ENCODE data around the gene MBP.
"Not testable (repeated sequence)": the region's sequence is repeated elsewhere in the genome, so short reads cannot be mapped to it uniquely, and the experiment has no call there.

Gene MBP

DNA sequence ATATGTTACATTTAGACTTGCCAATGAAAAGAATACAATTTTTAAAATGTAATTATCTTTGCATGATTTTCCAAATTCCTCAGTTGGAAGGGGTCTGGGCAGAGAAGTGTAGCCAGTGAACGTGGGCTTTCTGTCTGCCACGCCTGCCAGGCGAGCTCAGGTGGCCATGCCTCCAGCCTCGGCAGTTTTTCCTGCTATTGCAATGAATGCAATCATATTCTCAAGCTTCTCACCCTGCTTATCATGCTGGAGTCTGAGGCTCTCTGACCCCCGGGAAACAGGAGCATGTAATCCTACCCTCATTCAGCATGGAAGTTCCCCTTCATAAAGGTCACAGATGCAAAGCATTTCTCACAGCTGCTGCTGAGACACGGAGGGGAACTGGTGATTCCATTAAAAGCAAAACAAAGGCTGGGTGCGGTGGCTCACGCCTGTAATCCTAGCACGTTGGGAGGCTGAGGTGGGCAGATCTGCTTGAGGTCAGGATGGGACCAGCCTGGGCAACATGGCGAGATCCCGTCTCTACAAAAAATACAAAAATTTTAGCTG, 154.8 kb downstream of the MBP start:
- ATAC-seq (ENCODE audit: low read depth): no peak
- Mint-ChIP-seq H3K27ac (peak overlapping the region; percentile 100), H3K4me1 (peaks cover 56% of the 10 kb centered on the region), H3K4me3 (no peak overlapping the region), H3K9me3 (peaks cover 3% of the 10 kb centered on the region), H3K36me3 (peaks cover 5% of the 10 kb centered on the region), H3K27me3 (no peaks in the 10 kb centered on the region)
- no peak for DNase-seq (ENCODE audit: low spot score in 2 of 2)

DNA sequence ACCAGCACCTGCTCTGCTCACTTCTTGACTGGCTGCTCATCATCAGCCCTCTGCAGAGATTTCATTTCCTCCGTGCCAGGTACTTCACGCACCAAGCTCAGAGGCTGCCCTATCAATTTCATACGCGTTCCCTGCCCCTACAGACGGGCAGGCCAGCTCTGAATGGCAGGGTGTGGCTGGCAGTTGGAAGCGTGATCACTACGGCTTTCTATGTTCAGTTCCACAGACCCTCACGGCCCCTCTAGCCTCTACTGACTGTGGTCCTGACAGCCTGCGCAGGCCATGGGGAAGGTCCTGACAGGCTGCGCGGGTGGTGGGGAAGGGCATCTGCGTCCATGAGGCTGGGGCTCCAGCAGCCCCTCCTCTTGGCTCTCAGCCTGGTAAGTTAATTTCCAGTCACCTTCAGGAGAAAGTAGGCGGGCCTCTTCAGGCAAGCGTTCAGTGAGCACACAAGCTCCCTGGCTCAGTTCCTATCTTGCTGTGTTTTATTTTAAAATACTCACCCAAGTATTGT, 155.4 kb downstream of the MBP start:
- Mint-ChIP-seq H3K9me3 (peaks cover 3% of the 10 kb centered on the region), H3K27me3 (no peaks in the 10 kb centered on the region), H3K4me3 (no peak overlapping the region), H3K36me3 (peaks cover 5% of the 10 kb centered on the region), H3K27ac (peak overlapping the region; percentile 84), H3K4me1 (peaks cover 52% of the 10 kb centered on the region)
- ATAC-seq (ENCODE audit: low read depth): no peak
- peak in 1 of 2 donors; percentile 10 for DNase-seq (ENCODE audit: low spot score in 2 of 2)

DNA sequence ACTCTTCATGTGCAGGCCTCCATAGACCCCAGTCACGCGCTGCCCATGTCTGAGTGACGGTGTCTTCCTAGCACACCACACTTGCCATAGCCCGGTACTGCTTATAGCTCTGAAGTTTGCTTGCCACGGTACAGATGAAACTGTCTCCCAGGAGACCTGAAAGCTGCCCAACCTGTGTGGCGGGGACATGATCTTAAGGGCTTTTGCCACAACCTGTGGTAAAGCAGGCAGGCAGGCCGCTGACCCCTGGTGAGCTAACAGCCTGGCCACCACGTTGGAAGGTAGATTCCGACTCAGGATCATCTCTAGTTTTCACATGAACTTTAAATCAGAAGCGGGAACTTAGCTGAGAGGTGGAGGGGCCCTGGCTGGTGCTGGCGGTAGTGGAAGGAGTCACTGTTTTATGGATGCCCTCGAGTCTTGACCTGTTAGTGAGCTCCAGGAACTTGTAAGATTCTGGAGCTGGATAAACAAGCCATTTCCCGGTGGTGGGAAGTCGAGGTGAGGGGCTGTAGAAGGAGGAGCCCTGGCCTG, 156.9 kb downstream of the MBP start:
- Mint-ChIP-seq H3K27me3 (no peaks in the 10 kb centered on the region), H3K4me1 (peaks cover 49% of the 10 kb centered on the region), H3K9me3 (peaks cover 3% of the 10 kb centered on the region), H3K4me3 (no peak overlapping the region), H3K36me3 (peaks cover 5% of the 10 kb centered on the region), H3K27ac (peak overlapping the region; percentile 84)
- DNase-seq (ENCODE audit: low spot score in 2 of 2) (no peak), ATAC-seq (ENCODE audit: low read depth) (no peak)

DNA sequence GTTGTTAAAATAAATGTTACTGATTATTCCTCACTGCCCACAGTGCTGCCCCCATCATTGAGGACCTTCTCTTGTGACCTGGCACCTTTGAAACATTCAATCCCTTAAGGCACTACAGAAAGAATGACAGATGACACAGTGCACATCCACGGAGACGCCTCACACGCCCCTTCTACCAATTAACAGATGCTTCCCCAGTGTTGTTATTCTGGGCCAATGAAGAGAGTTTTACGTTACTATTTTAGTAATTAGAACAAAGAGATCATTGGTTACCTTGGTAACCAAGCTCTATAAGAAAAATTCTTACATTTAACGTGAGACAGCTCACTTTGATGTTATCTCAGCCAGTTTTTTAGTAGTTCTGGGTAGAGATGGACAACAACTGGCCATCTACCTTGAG, 158.2 kb downstream of the MBP start:
- Mint-ChIP-seq H3K9me3 (peaks cover 3% of the 10 kb centered on the region), H3K27me3 (no peaks in the 10 kb centered on the region), H3K27ac (peak overlapping the region; percentile 57), H3K4me1 (peaks cover 38% of the 10 kb centered on the region), H3K36me3 (peaks cover 3% of the 10 kb centered on the region), H3K4me3 (no peak overlapping the region)
- no peak for DNase-seq (ENCODE audit: low spot score in 2 of 2)
- ATAC-seq (ENCODE audit: low read depth): no peak

DNA sequence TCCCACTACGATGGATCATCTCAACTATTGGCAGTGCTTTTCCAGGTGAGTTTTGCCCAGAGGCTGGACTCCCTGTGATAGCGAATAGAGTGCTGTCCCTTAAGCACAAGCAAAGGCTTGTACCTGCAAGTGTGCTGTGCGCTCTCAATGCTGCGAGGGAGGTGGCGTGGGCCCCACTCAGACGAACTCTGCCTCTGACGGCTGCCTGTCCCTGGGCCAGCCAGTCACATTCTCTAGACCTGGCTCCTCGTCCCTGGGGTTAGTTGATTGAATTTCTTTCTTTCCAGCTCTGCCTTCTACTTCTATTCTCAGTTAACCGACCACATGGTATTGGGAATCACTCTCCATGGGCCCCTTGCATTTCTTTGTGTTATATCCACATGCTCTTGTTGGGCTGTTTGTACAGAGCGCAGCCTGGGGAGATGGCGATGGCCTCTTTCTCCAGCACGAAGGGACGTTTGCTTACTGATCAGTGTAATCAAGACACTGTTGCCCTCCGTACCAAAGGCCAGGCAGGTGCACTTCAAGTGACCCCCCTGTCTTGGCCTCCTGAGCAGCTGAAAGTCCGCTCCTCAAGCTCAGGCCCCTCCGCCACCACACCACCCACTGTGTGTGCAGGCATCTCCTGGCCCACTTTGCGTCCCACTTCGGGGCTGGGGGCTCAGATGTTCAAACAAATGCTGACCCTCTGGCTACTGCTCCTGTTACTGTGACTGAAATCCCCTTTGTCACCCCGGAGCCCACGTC, 158.9 kb downstream of the MBP start:
- no peak for ATAC-seq (ENCODE audit: low read depth)
- peak overlapping the region; percentile 62 for H3K27ac Mint-ChIP-seq
- H3K27me3 Mint-ChIP-seq: no peaks in the 10 kb centered on the region

DNA sequence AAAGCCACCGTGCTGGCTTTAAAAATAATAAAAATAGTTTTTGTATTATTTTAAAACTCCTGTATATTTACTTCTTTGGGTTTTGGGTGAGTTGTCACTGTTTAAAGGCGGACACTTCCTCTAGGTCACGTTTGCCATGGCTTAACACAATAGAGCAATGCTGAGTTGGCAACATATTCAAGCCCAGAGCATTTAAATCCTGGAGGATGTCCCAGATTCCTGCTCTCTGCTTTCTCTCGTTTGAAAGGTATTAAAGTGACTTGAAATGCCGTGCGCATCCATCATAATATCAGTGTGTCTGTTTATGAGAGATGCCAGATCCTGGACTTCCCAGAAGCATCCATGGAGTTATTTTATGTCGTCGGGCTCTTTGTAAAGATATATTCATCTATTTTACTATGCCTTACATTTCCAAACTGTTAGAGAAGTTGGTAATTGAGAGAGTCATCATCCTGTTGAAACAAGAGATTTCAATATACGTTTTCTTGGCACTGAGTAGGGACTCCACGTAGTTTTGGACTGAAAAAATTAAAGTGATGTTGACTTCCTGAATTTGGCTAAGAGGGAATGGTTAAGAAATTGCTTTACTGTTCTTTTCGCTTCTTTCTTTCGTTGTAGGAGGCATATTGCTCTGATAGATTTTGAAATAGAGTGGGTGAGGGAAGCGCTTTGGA, 159.6 kb downstream of the MBP start:
- ATAC-seq (ENCODE audit: low read depth): no peak
- Mint-ChIP-seq H3K4me3 (no peak overlapping the region), H3K27ac (peak overlapping the region; percentile 62), H3K9me3 (no peaks in the 10 kb centered on the region), H3K36me3 (peaks cover 5% of the 10 kb centered on the region), H3K4me1 (peaks cover 27% of the 10 kb centered on the region), H3K27me3 (no peaks in the 10 kb centered on the region)
- DNase-seq (ENCODE audit: low spot score in 2 of 2): no peak

More for the DNA sequence above, 158.9 kb downstream of the MBP start:
- H3K36me3 Mint-ChIP-seq: peaks cover 5% of the 10 kb centered on the region
- H3K4me3 Mint-ChIP-seq: no peak overlapping the region
- H3K9me3 Mint-ChIP-seq: no peaks in the 10 kb centered on the region
- no peak for DNase-seq (ENCODE audit: low spot score in 2 of 2)
- peaks cover 31% of the 10 kb centered on the region for H3K4me1 Mint-ChIP-seq

DNA sequence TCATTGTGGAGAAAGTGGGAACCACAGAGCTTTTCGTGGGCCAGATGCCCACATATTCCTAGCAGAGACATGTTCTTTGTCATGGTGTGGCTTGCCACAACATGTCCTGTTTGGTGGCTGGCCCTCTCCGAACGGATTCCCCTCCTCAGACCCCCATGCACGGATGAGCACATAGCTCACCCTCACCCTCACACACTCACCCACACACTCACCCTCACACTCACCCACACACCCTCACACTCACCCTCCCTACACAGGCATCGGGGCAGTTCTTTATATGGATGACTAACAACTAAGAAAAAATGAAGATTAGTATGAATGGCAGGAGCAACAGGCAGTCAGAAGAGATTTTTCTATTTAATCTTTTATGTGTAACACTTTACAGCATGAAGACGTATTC, 160.3 kb downstream of the MBP start:
- no peaks in the 10 kb centered on the region for H3K27me3 Mint-ChIP-seq
- no peaks in the 10 kb centered on the region for H3K9me3 Mint-ChIP-seq
- H3K27ac Mint-ChIP-seq: peak overlapping the region; percentile 33
- no peak for ATAC-seq (ENCODE audit: low read depth)
- peaks cover 5% of the 10 kb centered on the region for H3K36me3 Mint-ChIP-seq
- H3K4me3 Mint-ChIP-seq: no peak overlapping the region
- peaks cover 22% of the 10 kb centered on the region for H3K4me1 Mint-ChIP-seq
- no peak for DNase-seq (ENCODE audit: low spot score in 2 of 2)

DNA sequence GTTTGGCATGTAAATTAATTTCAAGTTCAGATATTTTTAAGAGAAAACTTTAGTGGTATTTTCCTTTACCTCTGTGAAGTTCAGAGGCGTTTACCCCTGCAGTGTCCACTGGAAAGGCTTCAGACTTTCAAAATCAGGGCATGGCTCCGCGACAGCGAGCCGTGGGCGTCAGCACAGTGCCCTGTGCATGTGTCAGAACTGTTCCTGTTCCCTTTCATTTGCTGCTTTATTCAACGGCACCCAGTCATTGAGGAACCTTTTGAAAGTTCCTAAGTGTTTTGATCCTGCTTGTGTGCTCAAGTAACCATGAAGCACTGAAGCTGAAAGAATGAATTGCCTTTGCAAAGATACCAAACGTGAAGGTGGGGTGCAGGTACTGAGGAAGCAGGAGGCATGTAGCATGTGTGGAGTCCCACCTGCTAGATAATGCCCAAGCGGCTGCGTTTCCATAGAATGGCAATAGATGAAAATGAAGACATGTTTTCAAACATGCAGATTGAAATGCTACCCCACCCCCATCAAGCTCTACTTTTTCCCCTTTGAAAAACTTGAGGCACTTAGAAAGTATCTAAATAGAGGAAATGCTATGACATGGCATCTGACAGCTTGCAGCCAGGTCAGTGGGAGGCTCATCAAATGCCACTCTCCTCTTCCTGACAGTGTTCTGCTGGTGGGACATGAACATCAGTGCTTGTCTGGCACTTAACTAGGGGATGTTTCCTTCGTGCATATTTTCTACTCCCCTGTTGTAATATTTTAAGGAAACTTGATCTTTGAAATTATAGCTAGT, 161.6 kb downstream of the MBP start:
- Mint-ChIP-seq H3K4me3 (no peak overlapping the region), H3K27ac (peak overlapping the region; percentile 60), H3K27me3 (no peaks in the 10 kb centered on the region), H3K36me3 (peaks cover 5% of the 10 kb centered on the region), H3K9me3 (no peaks in the 10 kb centered on the region), H3K4me1 (peaks cover 12% of the 10 kb centered on the region)
- no peak for DNase-seq (ENCODE audit: low spot score in 2 of 2)
- ATAC-seq (ENCODE audit: low read depth): peak; percentile 53

DNA sequence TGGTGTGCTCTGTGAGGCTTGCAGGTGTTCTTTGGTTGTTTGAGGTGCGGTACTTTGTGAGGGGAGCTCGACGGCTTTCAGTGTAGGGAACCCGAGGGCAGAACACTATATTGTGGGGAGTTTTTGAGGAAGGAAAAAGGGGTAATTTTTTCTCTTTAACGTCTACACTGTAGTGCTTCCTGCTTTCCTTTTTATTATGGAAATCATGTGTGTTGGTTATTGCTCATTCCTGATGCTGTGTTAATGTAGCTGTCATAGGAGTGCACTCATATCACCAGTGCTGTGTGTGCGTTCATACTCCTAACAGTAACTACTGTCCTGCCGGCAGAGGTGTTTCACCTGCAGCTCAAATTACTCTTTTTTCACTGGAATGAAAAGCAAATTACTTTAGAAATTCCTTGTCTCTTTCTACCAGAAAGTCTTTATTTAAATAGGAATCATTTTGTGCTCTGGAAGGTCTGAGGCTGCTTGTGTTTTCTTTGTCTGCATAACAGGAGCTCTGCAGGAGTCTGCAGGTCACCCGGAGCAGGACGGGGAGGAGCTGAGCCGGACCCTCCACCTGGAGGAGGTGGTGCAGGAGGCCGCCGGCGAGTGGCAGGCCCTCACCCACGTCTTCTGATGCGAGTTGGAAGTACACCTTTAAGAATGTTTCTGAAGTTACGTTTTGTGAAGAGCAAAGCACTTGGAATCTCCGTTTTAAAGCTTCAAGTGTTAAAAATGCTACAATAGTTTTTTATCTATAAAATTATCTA, 164.7 kb downstream of the MBP start:
- peaks cover 19% of the 10 kb centered on the region for H3K4me1 Mint-ChIP-seq
- H3K4me3 Mint-ChIP-seq: no peak overlapping the region
- H3K27ac Mint-ChIP-seq: no peak overlapping the region
- no peaks in the 10 kb centered on the region for H3K9me3 Mint-ChIP-seq
- H3K27me3 Mint-ChIP-seq: no peaks in the 10 kb centered on the region
- DNase-seq (ENCODE audit: low spot score in 2 of 2): no peak
- H3K36me3 Mint-ChIP-seq: peaks cover 5% of the 10 kb centered on the region
- no peak for ATAC-seq (ENCODE audit: low read depth)

DNA sequence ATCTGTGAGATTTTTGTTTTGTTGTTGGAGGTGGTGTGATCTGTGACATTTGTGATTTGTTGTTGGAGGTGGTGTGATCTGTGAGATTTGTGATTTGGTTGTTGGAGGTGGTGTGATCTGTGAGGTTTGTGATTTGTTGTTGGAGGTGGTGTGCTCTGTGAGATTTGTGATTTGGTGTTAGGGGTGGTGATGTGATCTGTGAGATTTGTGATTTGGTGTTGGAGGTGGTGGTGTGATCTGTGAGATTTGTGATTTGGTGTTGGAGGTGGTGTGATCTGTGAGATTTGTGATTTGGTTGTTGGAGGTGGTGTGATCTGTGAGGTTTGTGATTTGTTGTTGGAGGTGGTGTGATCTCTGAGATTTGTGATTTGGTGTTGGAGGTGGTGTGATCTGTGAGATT, 165.3 kb downstream of the MBP start:
- H3K36me3 Mint-ChIP-seq; H3K27ac Mint-ChIP-seq; DNase-seq (ENCODE audit: low spot score in 2 of 2); H3K4me3 Mint-ChIP-seq; ATAC-seq (ENCODE audit: low read depth); H3K9me3 Mint-ChIP-seq; H3K27me3 Mint-ChIP-seq: not testable (repeated sequence)
- peaks cover 23% of the 10 kb centered on the region for H3K4me1 Mint-ChIP-seq

DNA sequence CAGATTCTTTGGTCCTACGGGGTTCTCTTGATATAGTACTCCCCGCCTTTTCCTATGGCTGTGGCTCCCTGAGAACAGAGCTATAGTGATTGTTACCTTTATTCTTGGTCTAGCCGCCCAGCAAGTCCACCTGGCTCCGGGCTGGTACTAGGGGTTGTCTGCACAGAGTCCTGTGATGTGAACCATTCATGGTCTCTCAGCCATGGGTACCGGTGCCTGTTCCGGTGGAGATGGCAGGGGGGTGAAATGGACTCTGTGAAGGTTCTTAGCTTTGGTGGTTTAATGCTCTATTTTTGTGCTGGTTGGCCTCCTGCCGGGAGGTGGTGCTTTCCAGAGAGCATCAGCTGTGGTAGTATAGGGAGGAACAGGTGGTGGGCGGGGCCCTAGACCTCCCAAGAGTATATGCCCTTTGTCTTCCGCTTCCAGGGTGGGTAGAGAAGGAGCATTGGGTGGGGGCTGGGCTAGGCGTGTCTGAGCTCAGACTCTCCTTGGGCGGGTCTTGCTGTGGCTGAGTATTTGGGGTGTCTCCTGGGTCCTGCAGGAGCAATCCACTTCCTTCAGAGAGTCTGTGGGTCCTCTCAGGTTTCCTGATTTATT, 166.9 kb downstream of the MBP start:
- peak; percentile 81 for ATAC-seq (ENCODE audit: low read depth)
- DNase-seq (ENCODE audit: low spot score in 2 of 2): peak; percentile 64 to 86
- Mint-ChIP-seq H3K36me3 (peaks cover 14% of the 10 kb centered on the region), H3K4me3 (peak overlapping the region; percentile 76), H3K4me1 (peaks cover 28% of the 10 kb centered on the region)
- H3K27ac Mint-ChIP-seq, H3K27me3 Mint-ChIP-seq, H3K9me3 Mint-ChIP-seq: not testable (repeated sequence)

DNA sequence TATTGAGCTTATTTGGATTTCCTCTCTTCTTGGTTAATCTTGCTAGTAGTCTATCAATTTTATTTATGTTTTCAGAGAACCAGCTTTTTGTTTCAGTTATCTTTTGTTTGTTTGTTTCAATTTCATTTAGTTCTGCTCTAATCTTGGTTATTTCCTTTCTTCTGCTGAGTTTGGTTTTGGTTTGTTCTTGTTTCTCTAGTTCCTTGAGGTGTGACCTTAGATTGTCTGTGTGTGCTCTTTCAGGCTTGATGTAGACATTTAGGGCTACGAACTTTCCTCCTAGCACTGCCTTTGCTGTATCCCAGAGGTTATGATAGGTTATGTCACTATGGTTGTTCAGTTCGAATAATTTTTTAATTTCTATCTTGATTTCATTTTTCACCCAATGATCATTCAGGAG, 168.6 kb downstream of the MBP start:
- no peak overlapping the region for H3K27ac Mint-ChIP-seq
- H3K27me3 Mint-ChIP-seq: no peaks in the 10 kb centered on the region
- peak overlapping the region; percentile 45 for H3K4me3 Mint-ChIP-seq
- peak in 1 of 2 donors; percentile 37 for DNase-seq (ENCODE audit: low spot score in 2 of 2)
- peak; percentile 25 for ATAC-seq (ENCODE audit: low read depth)
- peaks cover 30% of the 10 kb centered on the region for H3K4me1 Mint-ChIP-seq
- H3K9me3 Mint-ChIP-seq: no peaks in the 10 kb centered on the region
- peaks cover 19% of the 10 kb centered on the region for H3K36me3 Mint-ChIP-seq

DNA sequence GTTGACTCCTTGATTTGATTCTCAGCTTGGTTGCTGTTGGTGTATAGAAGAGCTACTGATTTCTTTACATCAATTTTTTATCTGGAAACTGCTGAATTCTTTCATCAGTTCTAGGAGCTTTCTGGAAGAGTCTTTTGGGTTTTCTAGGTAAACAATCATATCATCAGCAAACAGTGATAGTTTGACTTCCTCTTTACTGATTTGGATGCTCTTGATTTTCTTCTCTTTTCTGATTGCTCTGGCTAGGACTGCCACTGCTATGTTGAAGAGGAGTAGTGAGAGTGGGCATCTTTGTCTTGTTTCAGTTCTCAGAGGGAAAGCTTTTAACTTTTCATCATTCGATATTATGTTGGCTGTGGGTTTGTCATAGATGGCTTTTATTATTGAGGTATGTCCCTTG, 169.7 kb downstream of the MBP start:
- no peaks in the 10 kb centered on the region for H3K9me3 Mint-ChIP-seq
- peaks cover 16% of the 10 kb centered on the region for H3K36me3 Mint-ChIP-seq
- H3K27ac Mint-ChIP-seq: no peak overlapping the region

More for the DNA sequence above, 169.7 kb downstream of the MBP start:
- H3K4me3 Mint-ChIP-seq: peak overlapping the region; percentile 45
- H3K4me1 Mint-ChIP-seq: peaks cover 30% of the 10 kb centered on the region
- no peaks in the 10 kb centered on the region for H3K27me3 Mint-ChIP-seq
- no peak for ATAC-seq (ENCODE audit: low read depth)
- no peak for DNase-seq (ENCODE audit: low spot score in 2 of 2)
